ENCODE measurements around the gene B3GALT5. TPM values are rescaled to one million over a fixed set of nuclear protein-coding genes. Genes with fewer than 3 reads are reported as not detected.
"Not testable (repeated sequence)": the region's sequence is repeated elsewhere in the genome, so short reads cannot be mapped to it uniquely, and the experiment has no call there.

B3GALT5 gene
- total RNA-seq, 2 donors from 2014 or later = not detected

GRCh38 chr21:39689860-39690259, 77.1 kb downstream of the B3GALT5 start:
- not testable (repeated sequence) for DNase-seq (ENCODE audit: low spot score); H3K36me3 Mint-ChIP-seq; H3K4me1 Mint-ChIP-seq (ENCODE audit: low read depth in 2 of 2); H3K4me3 Mint-ChIP-seq; H3K9me3 Mint-ChIP-seq; ATAC-seq; H3K27ac Mint-ChIP-seq
- peaks cover 7 to 27% of the 10 kb centered on the region in 2 donors for H3K27me3 Mint-ChIP-seq

- H3K27me3 Mint-ChIP-seq = peaks cover 7 to 27% of the 10 kb centered on the region in 2 donors
- no peak for DNase-seq (ENCODE audit: low spot score)
- ATAC-seq = no peak
- no peaks in the 10 kb centered on the region for H3K4me1 Mint-ChIP-seq (ENCODE audit: low read depth in 2 of 2)
- no peak overlapping the region for H3K4me3 Mint-ChIP-seq
- H3K27ac Mint-ChIP-seq = no peak overlapping the region
- H3K9me3 Mint-ChIP-seq = no peaks in the 10 kb centered on the region
- H3K36me3 Mint-ChIP-seq = no peaks in the 10 kb centered on the region
Measured at GRCh38 chr21:39690454-39690853, 77.7 kb downstream of the B3GALT5 start.

- ATAC-seq = no peak
- Mint-ChIP-seq H3K27ac (no peak overlapping the region), H3K9me3 (no peaks in the 10 kb centered on the region), H3K4me3 (no peak overlapping the region), H3K36me3 (no peaks in the 10 kb centered on the region), H3K4me1 (ENCODE audit: low read depth in 2 of 2) (no peaks in the 10 kb centered on the region), H3K27me3 (peaks cover 6 to 27% of the 10 kb centered on the region in 2 donors)
- no peak for DNase-seq (ENCODE audit: low spot score)
Measured at GRCh38 chr21:39694750-39695149, 82.0 kb downstream of the B3GALT5 start.

GRCh38 chr21:39696196-39696595, 83.5 kb downstream of the B3GALT5 start:
- Mint-ChIP-seq H3K9me3 (no peaks in the 10 kb centered on the region), H3K4me3 (no peak overlapping the region), H3K4me1 (ENCODE audit: low read depth in 2 of 2) (no peaks in the 10 kb centered on the region), H3K27ac (no peak overlapping the region), H3K36me3 (no peaks in the 10 kb centered on the region), H3K27me3 (peaks cover 6 to 23% of the 10 kb centered on the region in 2 donors)
- DNase-seq (ENCODE audit: low spot score) (no peak), ATAC-seq (no peak)

- Mint-ChIP-seq H3K4me1 (ENCODE audit: low read depth in 2 of 2) (no peaks in the 10 kb centered on the region), H3K9me3 (no peaks in the 10 kb centered on the region), H3K36me3 (no peaks in the 10 kb centered on the region), H3K27ac (no peak overlapping the region), H3K27me3 (peaks cover 6 to 22% of the 10 kb centered on the region in 2 donors), H3K4me3 (no peak overlapping the region)
- no peak for ATAC-seq
- DNase-seq (ENCODE audit: low spot score) = no peak
Measured at GRCh38 chr21:39696618-39697017, 83.9 kb downstream of the B3GALT5 start.

GRCh38 chr21:39700318-39700717, 87.6 kb downstream of the B3GALT5 start:
- Mint-ChIP-seq H3K27me3 (peaks cover 0 to 4% of the 10 kb centered on the region in 2 donors), H3K4me1 (ENCODE audit: low read depth in 2 of 2) (no peaks in the 10 kb centered on the region), H3K9me3 (peaks cover 2% of the 10 kb centered on the region), H3K4me3 (no peak overlapping the region), H3K27ac (no peak overlapping the region), H3K36me3 (no peaks in the 10 kb centered on the region)
- DNase-seq (ENCODE audit: low spot score) (no peak), ATAC-seq (no peak)

GRCh38 chr21:39703578-39703977, 90.8 kb downstream of the B3GALT5 start:
- no peaks in the 10 kb centered on the region for H3K36me3 Mint-ChIP-seq
- DNase-seq (ENCODE audit: low spot score) = no peak
- no peak overlapping the region for H3K27ac Mint-ChIP-seq

GRCh38 chr21:39705849-39706248, 93.1 kb downstream of the B3GALT5 start:
- Mint-ChIP-seq H3K36me3 (no peaks in the 10 kb centered on the region), H3K4me3 (no peak overlapping the region), H3K9me3 (peaks cover 2% of the 10 kb centered on the region), H3K27ac (no peak overlapping the region), H3K4me1 (ENCODE audit: low read depth in 2 of 2) (no peaks in the 10 kb centered on the region), H3K27me3 (peaks cover 5 to 9% of the 10 kb centered on the region in 2 donors)
- DNase-seq (ENCODE audit: low spot score) (no peak), ATAC-seq (no peak)

More at GRCh38 chr21:39703578-39703977, 90.8 kb downstream of the B3GALT5 start:
- no peak for ATAC-seq
- no peaks in the 10 kb centered on the region for H3K4me1 Mint-ChIP-seq (ENCODE audit: low read depth in 2 of 2)
- peaks cover 2% of the 10 kb centered on the region for H3K9me3 Mint-ChIP-seq
- H3K4me3 Mint-ChIP-seq = no peak overlapping the region
- H3K27me3 Mint-ChIP-seq = peaks cover 5 to 9% of the 10 kb centered on the region in 2 donors

GRCh38 chr21:39707316-39707715, 94.6 kb downstream of the B3GALT5 start:
- Mint-ChIP-seq H3K27me3 (peaks cover 5 to 9% of the 10 kb centered on the region in 2 donors), H3K27ac (no peak overlapping the region), H3K36me3 (no peaks in the 10 kb centered on the region), H3K4me3 (no peak overlapping the region), H3K9me3 (peaks cover 2% of the 10 kb centered on the region), H3K4me1 (ENCODE audit: low read depth in 2 of 2) (no peaks in the 10 kb centered on the region)
- no peak for DNase-seq (ENCODE audit: low spot score)
- no peak for ATAC-seq

- DNase-seq (ENCODE audit: low spot score) (no peak), ATAC-seq (no peak)
- Mint-ChIP-seq H3K4me3 (no peak overlapping the region), H3K36me3 (no peaks in the 10 kb centered on the region), H3K9me3 (no peaks in the 10 kb centered on the region), H3K4me1 (ENCODE audit: low read depth in 2 of 2) (no peaks in the 10 kb centered on the region), H3K27me3 (peaks cover 5 to 9% of the 10 kb centered on the region in 2 donors), H3K27ac (no peak overlapping the region)
Measured at GRCh38 chr21:39710866-39711265, 98.1 kb downstream of the B3GALT5 start.

- H3K36me3 Mint-ChIP-seq = no peaks in the 10 kb centered on the region
- no peak overlapping the region for H3K4me3 Mint-ChIP-seq
- no peaks in the 10 kb centered on the region for H3K4me1 Mint-ChIP-seq (ENCODE audit: low read depth in 2 of 2)
- DNase-seq (ENCODE audit: low spot score) = no peak
- no peak overlapping the region for H3K27ac Mint-ChIP-seq
- no peaks in the 10 kb centered on the region for H3K9me3 Mint-ChIP-seq
- peaks cover 7% of the 10 kb centered on the region in 2 donors for H3K27me3 Mint-ChIP-seq
- no peak for ATAC-seq
Measured at GRCh38 chr21:39712273-39712672, 99.5 kb downstream of the B3GALT5 start.

GRCh38 chr21:39712976-39713375, 100.2 kb downstream of the B3GALT5 start:
- ATAC-seq (no peak), DNase-seq (ENCODE audit: low spot score) (no peak)
- H3K9me3 Mint-ChIP-seq = no peaks in the 10 kb centered on the region
- no peak overlapping the region for H3K4me3 Mint-ChIP-seq
- H3K27ac Mint-ChIP-seq = no peak overlapping the region
- no peaks in the 10 kb centered on the region for H3K36me3 Mint-ChIP-seq
- H3K27me3 Mint-ChIP-seq = peaks cover 7 to 8% of the 10 kb centered on the region in 2 donors
- no peaks in the 10 kb centered on the region for H3K4me1 Mint-ChIP-seq (ENCODE audit: low read depth in 2 of 2)

GRCh38 chr21:39713905-39714304, 101.2 kb downstream of the B3GALT5 start:
- Mint-ChIP-seq H3K36me3 (no peaks in the 10 kb centered on the region), H3K4me1 (ENCODE audit: low read depth in 2 of 2) (no peaks in the 10 kb centered on the region), H3K9me3 (no peaks in the 10 kb centered on the region), H3K4me3 (no peak overlapping the region), H3K27me3 (peaks cover 12 to 16% of the 10 kb centered on the region in 2 donors), H3K27ac (no peak overlapping the region)
- DNase-seq (ENCODE audit: low spot score) (no peak), ATAC-seq (no peak)

- no peaks in the 10 kb centered on the region for H3K9me3 Mint-ChIP-seq
- H3K27me3 Mint-ChIP-seq = peaks cover 15 to 16% of the 10 kb centered on the region in 2 donors
- no peaks in the 10 kb centered on the region for H3K4me1 Mint-ChIP-seq (ENCODE audit: low read depth in 2 of 2)
- no peaks in the 10 kb centered on the region for H3K36me3 Mint-ChIP-seq
- DNase-seq (ENCODE audit: low spot score) (no peak), ATAC-seq (no peak)
- no peak overlapping the region for H3K27ac Mint-ChIP-seq
- H3K4me3 Mint-ChIP-seq = no peak overlapping the region
Measured at GRCh38 chr21:39714331-39714730, 101.6 kb downstream of the B3GALT5 start.

- no peaks in the 10 kb centered on the region for H3K9me3 Mint-ChIP-seq
- DNase-seq (ENCODE audit: low spot score) (no peak), ATAC-seq (peak in 1 of 2 donors; percentile 55)
- no peak overlapping the region for H3K27ac Mint-ChIP-seq
- H3K4me1 Mint-ChIP-seq (ENCODE audit: low read depth in 2 of 2) = no peaks in the 10 kb centered on the region
- no peak overlapping the region for H3K4me3 Mint-ChIP-seq
- H3K27me3 Mint-ChIP-seq = peaks cover 16 to 18% of the 10 kb centered on the region in 2 donors
- no peaks in the 10 kb centered on the region for H3K36me3 Mint-ChIP-seq
Measured at GRCh38 chr21:39715804-39716397, 103.2 kb downstream of the B3GALT5 start.
